Measurements from ENCODE around the gene SCRN1. TPM values are rescaled to one million over a fixed set of nuclear protein-coding genes. Genes with fewer than 3 reads are reported as not detected.

The SCRN1 gene
- total RNA-seq, 4 donors from 2014 or later = 18.8 to 37.4 (median 32.4) TPM

- TF ChIP-seq CTCF (IDR thresholded peaks at IDR 0.05; ENCODE audit: low read depth) = no peak
These were observed 63.4 kb downstream of the SCRN1 start for GRCh38 chr7:29926216-29926615.

DNA sequence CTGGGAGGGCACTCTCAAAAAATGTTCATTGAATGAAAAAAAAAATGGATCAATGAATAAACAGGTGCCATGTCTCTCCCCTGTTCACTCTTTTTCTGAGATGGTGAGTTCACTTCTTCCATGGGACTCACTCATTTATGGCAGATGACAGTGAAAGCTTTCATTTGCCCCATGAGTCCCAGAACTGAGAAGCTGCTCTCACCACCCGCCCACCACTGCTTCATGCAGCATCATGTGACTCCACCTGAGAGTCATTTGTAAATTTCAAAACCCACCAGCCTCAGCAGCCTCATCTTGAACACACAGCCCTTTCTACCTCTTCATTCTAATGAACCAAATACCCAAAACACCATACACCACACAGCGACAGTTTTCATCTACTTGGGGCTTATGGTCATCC is 64.9 kb downstream of the SCRN1 start:
- no peak for TF ChIP-seq CTCF (IDR thresholded peaks at IDR 0.05; ENCODE audit: low read depth)

GRCh38 chr7:29924006-29924405 is 65.6 kb downstream of the SCRN1 start:
- TF ChIP-seq CTCF (IDR thresholded peaks at IDR 0.05; ENCODE audit: low read depth) = no peak

DNA sequence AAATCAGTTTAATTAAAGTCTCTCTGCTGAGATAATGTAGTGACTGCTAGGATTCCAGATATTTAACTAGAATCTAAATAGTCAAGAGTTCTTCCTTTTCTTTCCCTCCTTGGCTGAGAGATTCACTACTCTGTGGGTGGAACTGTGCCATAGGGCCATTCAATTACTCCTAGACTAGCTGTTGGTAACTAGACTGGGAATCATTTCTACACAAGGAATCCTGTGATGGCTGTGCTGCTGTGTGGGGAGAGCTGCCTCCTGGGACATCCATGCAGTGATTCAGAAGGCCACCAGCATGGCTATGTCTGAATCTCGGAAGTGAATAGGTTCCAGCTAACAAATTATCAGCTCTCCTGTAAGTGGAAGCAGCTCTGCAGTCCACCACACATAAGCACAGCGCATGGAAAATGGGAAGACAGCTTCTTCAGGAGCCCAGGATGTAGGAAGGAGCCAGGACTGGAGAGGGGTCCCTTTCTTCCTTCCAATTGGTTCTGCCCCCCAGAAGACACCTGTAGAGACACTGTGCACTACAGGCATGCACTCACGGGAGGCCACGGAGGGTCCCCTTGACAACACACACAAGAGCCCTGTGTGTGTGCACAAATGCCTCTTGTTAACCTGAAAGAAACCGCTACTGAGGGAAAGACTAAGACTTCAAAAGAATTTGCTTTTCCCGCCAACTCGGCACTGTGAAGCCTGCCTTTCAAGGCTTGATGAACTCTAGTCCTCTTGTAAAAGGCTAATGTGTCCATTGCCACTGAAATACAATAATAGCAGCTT is 66.5 kb downstream of the SCRN1 start:
- no peak for TF ChIP-seq CTCF (IDR thresholded peaks at IDR 0.05; ENCODE audit: low read depth)

- TF ChIP-seq CTCF (IDR thresholded peaks at IDR 0.05; ENCODE audit: low read depth) = no peak
These were observed 68.1 kb downstream of the SCRN1 start for GRCh38 chr7:29921404-29922010.

- TF ChIP-seq CTCF (IDR thresholded peaks at IDR 0.05; ENCODE audit: low read depth) = no peak
These were observed 69.1 kb downstream of the SCRN1 start for GRCh38 chr7:29920491-29920890.

DNA sequence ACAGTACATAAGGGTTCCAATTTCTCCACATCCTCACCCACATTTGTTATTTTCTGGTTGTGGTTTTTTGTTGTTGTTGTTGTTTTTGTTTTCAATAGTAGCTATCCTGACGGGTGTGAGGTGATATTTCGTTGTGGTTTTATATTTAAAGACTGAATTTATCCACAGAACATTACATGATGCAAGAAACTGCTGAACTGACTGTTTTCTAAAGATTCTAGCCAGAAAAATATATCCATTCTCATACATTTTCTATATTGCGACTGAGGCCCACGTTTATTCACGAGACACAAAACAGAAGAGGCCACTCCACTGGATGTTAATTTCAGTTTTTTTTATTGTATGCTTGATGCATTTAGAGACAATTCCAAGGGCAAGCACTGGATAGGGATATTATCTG is 69.8 kb downstream of the SCRN1 start:
- no peak for TF ChIP-seq CTCF (IDR thresholded peaks at IDR 0.05; ENCODE audit: low read depth)

Measured in subcutaneous adipose tissue (tissue), 4 donors.